OCI-M1 (cell line): ENCODE measurements around the gene ZNF669.
A peak's percentile ranks its signal among the peaks of the same experiment; 100 is the strongest.

Experiments
- DNase-seq: peaks from one replicate; lab custom pipeline; 2025; lab: John Stamatoyannopoulos, UW

Gene ZNF669

GRCh38 chr1:247064304-247064703 lies 39.9 kb downstream of the ZNF669 start:
- DNase-seq = no peak

- no peak for DNase-seq
These were observed 43.4 kb downstream of the ZNF669 start for GRCh38 chr1:247060771-247061170.

- no peak for DNase-seq
These were observed 48.1 kb downstream of the ZNF669 start for GRCh38 chr1:247056071-247056470.

- DNase-seq = peak; percentile 55
These were observed 49.2 kb downstream of the ZNF669 start for GRCh38 chr1:247054992-247055415.
